Astrocyte of the cerebellum (primary cell): ENCODE measurements around the gene SETD2.

Experiments
- DNase-seq: peaks from one replicate; pipeline ENCODE4 v3.0.0-alpha.2; 2011; ENCODE audit warnings: low read depth
- H3K4me3 ChIP-seq: 2 replicates; pipeline ENCODE4 v1.5.1; 2011; ENCODE audit warnings: mild to moderate bottlenecking, low read depth, low read length, moderate library complexity
- CTCF ChIP-seq: IDR thresholded peaks from 2 replicates; pipeline ENCODE4 v1.5.1; 2012; ENCODE audit warnings: low read length, low read depth, moderate library complexity, mild to moderate bottlenecking; ENCODE audit errors: missing control alignments
- in situ Hi-C: cut with HindIII; loops from 2 replicates; pipeline ENCODE4 v1.10.0; 2017; ENCODE audit warnings: low sequenced_read_pairs

The SETD2 gene

GRCh38 chr3:47065058-47065457 is 98.9 kb downstream of the SETD2 start:
- no peak overlapping the region for H3K4me3 ChIP-seq
- in situ Hi-C loops: no loop called here
- no peak for TF ChIP-seq CTCF
- no peak for DNase-seq

GRCh38 chr3:47057212-47057671 is 106.7 kb downstream of the SETD2 start:
- peak; percentile 45 for DNase-seq
- H3K4me3 ChIP-seq: no peak overlapping the region
- in situ Hi-C loops: no loop called here
- TF ChIP-seq CTCF: no peak

GRCh38 chr3:47056705-47057104 is 107.2 kb downstream of the SETD2 start:
- TF ChIP-seq CTCF: no peak
- no peak overlapping the region for H3K4me3 ChIP-seq
- in situ Hi-C loops: no loop called here
- DNase-seq: no peak

GRCh38 chr3:47054412-47054811 is 109.5 kb downstream of the SETD2 start:
- no peak for DNase-seq
- in situ Hi-C loops: no loop called here
- TF ChIP-seq CTCF: no peak
- H3K4me3 ChIP-seq: no peak overlapping the region

GRCh38 chr3:47047673-47048072 is 116.2 kb downstream of the SETD2 start:
- TF ChIP-seq CTCF: no peak
- no peak for DNase-seq
- in situ Hi-C loops: loop anchor here (25.0 kb wide), 1 partner anchor 265 kb away; no protein-coding TSS in a partner anchor
- H3K4me3 ChIP-seq: no peak overlapping the region

- no peak for TF ChIP-seq CTCF
- no peak for DNase-seq
- no peak overlapping the region for H3K4me3 ChIP-seq
- in situ Hi-C loops: loop anchor here (25.0 kb wide), 1 partner anchor 265 kb away; no protein-coding TSS in a partner anchor
These were observed 116.8 kb downstream of the SETD2 start for GRCh38 chr3:47047069-47047468.

- DNase-seq: no peak
- in situ Hi-C loops: loop anchor here (25.0 kb wide), 1 partner anchor 270 kb away; no protein-coding TSS in a partner anchor
- no peak overlapping the region for H3K4me3 ChIP-seq
- TF ChIP-seq CTCF: no peak
These were observed 121.6 kb downstream of the SETD2 start for GRCh38 chr3:47042231-47042791.
